Renal cortex interstitium (tissue), 11 donors: ENCODE measurements around the gene PPP1R1C. TPM values are rescaled to one million over a fixed set of nuclear protein-coding genes. Genes with fewer than 3 reads are reported as not detected.

Experiments
- DNase-seq, 11 donors: peaks; one replicate each; pipeline ENCODE4 v3.0.0-alpha.2; 2013; ENCODE audit warnings: low read depth in 9 of 11, low spot score in 4 of 11; ENCODE audit errors: extremely low read depth in 1 of 11
- polyA plus RNA-seq, 3 donors: library from polyadenylated mRNA; unstranded; fragments of 120-200 nt; gene quantifications; one replicate each; pipeline ENCODE4 v1.2.1, GENCODE V29; 2013; ENCODE audit not compliant: insufficient read length in 3 of 3

PPP1R1C gene
- polyA plus RNA-seq, 3 donors = 2.3 to 3.1 (median 2.7) TPM

- DNase-seq = no peak
These were observed 158.6 kb downstream of the PPP1R1C start for GRCh38 chr2:182144041-182144775.

GRCh38 chr2:182144776-182145165, 159.1 kb downstream of the PPP1R1C start:
- DNase-seq = no peak

GRCh38 chr2:182148344-182148743, 162.7 kb downstream of the PPP1R1C start:
- no peak for DNase-seq

GRCh38 chr2:182163878-182164277, 178.2 kb downstream of the PPP1R1C start:
- DNase-seq = no peak

- no peak for DNase-seq
These were observed 179.0 kb downstream of the PPP1R1C start for GRCh38 chr2:182164686-182165085.

- no peak for DNase-seq
These were observed 179.5 kb downstream of the PPP1R1C start for GRCh38 chr2:182165202-182165601.

GRCh38 chr2:182166406-182166805, 180.8 kb downstream of the PPP1R1C start:
- peak in 7 of 11 donors; percentile 9 to 28 (median 22) for DNase-seq

GRCh38 chr2:182166841-182167240, 181.2 kb downstream of the PPP1R1C start:
- DNase-seq = peak in 7 of 11 donors; percentile 13 to 58 (median 24)

Other genes with a start within 250 kb of the PPP1R1C start
- gene ITPRID2, start 94.1 kb upstream of the PPP1R1C start, polyA plus RNA-seq = 100 to 1,000 TPM; 150 to 195 (median 183) TPM